G401.6 (cell line): ENCODE data around the gene SERTAD1.
"Not testable (repeated sequence)": the region's sequence is repeated elsewhere in the genome, so short reads cannot be mapped to it uniquely, and the experiment has no call there.

ENCODE experiments used
- FAIRE-seq: peaks from 2 replicates; lab custom pipeline; 2012; peaks lifted over from hg19 to GRCh38; lab: Jason Lieb, UNC

SERTAD1 gene, protein sequence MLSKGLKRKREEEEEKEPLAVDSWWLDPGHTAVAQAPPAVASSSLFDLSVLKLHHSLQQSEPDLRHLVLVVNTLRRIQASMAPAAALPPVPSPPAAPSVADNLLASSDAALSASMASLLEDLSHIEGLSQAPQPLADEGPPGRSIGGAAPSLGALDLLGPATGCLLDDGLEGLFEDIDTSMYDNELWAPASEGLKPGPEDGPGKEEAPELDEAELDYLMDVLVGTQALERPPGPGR

DNA sequence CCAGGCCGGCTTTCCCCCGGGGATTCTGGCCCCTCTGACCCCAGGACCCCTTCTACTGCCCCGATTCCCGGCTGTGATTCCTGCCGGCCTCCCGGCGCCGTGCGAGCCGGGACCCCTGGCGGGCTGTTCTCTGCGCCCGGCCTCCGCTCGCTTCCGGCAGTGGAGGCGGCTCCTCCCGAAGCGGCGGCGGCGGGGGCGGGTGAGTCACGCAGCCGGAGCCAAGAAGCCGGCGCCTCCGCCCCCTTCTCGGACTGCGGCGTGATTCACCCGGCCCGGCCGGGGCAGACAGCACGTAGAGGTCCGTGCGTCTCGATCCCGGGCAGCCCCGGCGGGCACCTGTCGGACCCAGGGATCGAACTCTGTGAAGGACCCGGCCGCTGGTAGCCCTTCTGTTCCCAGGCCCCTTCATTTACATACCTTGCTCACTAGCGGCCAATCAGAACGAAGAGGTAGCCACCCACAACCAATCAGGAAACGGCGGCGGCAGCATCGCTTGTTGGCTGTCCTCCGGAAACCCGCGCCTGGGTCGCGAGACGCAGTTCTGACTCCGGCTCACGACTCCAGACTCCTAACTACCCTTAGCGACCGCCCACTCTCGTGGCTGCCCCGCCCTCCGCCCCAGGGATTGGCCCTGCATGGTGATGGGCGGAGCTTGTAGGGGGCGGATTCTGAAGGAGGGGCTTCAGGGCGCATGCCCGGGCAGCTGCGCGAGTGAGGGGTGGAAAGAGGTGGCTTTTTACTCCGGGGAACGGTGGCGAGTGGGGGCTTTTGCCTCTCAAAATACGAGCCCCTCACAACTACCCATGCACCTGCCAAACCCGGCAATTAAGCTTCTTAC, at the start of gene SERTAD1:
Gene SERTAD1 (minus strand): TSS at position 543 of the 838 bp plus-strand sequence. CDS start 2,446 bp downstream, outside the sequence.
- FAIRE-seq: peak; percentile 99

DNA sequence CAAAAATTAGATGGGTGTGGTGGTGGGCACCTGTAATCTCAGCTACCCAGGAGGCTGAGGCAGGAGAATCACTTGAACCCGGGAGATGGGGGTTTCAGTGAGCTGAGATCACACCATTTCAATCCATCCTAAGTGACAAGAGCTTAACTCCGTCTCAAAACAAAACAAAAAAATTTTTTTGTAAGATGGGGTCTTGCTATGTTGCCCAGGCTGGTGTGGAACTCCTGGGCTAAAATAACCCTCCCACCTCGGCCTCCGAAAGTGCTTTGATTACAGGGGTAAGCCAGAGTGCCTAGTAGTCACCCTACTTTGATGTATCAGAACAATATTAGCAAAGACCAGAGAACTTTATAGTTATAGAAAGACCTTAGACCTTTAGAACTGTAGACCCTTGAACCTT, 48.9 kb upstream of the SERTAD1 start:
- FAIRE-seq: no peak

DNA sequence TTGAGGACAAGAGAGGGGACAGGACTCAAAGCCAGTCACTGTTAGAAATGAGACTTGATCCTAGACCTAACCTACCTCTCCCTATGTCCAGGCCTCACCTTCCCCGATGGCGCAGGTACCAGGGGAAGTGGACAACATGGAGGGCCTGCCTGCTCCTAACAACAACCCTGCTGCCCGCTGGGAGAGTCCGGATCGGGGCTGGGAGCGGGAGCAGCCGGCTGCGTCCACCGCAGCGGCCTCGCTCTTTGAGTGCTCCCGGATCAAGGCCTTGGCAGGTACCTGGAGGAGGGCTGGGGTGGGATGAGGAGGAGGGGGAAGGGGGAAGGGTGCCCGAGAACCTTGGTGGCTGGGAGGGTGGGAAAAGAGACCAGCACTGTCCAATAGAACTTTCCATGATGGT, 46.7 kb upstream of the SERTAD1 start:
- FAIRE-seq: no peak

DNA sequence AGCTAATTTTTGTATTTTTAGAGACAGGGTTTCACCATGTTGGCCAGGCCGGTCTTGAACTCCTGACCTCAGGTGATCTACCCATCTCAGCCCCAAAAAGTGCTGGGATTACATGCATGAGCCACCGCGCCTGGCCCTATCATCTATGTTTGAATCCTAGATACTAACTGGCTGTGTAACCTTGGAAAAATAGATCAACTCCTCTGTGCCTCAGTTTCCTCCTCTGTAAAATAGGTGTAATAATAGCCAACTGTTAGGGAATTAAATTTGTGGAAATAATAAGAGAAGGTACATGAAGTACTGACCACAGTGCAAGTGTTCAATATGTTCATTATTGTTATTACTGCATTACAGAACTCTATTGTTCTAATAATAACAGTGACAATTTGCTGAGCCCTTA, 45.3 kb upstream of the SERTAD1 start:
- FAIRE-seq: no peak

DNA sequence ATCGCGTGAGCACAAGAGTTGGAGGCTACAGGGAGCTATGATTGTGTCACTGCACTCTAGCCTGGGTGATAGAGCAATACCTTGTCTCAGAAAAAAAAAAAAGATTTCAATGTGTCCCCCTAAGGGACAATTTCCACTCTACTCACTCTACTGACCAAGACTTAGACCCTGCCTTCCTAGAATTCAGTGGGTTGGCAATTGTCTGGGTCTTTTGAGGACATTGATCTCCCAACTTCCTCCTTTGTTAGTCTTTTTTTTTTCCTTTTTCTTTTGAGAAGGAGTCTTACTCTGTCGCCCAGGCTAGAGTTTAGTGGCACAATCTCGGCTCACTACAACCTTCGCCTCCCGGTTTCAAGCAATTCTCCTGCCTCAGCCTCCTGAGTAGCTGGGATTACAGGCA, 43.2 kb upstream of the SERTAD1 start:
- no peak for FAIRE-seq

DNA sequence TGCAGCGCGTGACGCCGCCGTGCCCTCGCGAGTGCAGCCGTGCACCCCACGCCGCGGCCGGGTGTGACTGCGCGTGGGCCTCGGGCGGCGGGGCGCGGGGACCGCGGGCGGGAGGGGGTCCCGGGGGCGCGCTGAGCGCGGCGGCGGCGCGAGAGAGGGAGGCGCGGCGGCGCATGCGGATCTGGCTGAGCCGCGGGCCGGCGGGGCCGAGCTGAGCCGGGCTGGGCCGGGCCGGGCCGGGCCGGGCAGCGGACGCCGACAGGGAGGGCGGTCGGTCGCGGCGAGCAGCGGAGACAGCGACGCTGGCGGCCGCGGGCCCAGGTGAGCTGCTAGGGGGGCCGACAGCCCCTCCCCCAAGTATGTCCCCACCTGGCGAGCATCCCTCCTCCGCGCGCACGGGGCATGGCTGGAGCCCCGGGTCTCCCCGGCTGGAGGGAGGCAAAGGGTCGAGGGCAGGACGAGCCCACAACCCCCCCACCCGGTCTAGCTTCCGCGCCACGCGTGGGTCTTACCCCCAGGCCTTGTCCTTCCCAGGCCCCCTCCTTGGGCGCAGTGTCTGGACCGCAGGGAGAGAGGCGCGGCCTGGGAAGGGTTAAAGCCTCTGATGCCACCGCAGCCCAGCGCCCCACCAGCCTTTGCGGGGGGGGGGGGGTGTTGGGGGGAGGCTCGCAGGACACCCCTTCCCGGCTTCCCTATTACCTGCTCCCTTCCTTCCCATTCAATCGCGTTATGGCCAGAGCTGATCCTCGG, 41.4 kb upstream of the SERTAD1 start, which contains the start of gene SPTBN4:
Gene SPTBN4 (plus strand): TSS at position 17 of the 750 bp plus-strand sequence. CDS start 5,621 bp downstream, outside the sequence.
- no peak for FAIRE-seq

DNA sequence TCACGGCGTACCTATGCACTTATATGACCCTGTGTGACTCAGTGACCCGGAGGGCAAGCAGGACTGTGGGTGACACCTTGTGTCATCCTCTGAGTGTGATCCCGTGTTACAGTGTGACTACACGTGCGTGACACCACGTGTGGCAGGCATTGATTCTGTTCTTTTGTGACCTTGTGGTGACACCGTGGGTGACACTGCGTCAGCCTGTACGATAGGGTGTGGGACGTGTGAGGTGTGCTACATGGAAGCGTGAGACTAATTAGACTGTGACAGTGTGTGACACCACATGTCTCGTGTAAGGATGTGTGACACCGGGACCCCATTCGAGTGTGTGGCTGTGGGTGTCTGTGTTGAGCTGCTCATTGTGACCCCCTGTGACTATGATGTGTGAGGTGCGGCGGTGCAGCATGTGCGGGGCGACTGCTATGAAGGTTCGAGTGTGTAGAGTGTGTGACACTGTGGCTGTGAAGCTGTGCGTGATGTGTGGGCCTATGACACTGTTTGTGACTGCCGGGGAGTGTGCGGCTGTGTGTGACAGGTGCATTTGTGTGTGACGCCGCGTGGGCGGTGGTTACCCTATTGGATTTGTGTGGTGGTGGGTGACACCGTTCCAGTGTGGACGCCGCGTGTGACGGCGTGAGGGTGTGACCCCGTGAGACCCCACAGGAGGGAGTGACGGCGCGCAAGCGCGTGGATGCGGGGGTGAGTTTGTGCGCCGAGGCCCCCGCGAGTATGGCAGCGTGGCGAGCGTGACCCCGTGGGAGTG, 40.6 kb upstream of the SERTAD1 start:
- FAIRE-seq: no peak

DNA sequence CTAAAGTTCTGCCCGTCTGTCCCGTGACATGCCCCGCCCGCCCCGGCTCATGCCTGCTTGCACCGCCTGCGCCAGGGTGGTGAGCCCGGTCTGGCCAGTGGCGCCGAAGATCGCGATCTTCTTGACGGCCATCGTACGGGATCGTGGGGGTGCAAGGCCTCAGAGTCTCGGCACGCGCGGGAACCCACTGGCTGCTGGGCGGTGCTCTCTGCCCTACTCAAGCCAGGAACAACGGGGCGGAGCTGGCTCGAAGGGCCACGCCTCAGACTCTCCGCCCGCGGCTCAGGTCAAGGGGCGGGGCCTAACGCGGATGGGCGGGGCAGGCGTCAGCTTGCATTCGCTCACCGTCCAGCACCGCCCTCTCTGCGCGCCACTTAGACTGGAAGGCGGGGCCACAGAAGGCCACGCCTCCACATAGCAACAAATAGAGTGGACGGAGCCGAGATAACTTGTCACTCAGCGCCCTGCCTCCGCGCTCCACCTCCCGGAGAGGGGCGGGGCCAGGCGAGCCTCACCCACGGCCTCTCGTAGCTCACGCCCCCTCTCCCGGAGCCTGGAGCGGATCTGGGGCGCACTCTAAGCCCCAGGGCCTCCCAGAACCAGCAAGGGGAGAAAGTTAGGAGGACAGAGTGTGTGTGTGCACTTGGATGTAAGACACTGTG, 39.9 kb upstream of the SERTAD1 start, which contains the start of gene BLVRB:
Gene BLVRB (minus strand): TSS at position 189 of the 662 bp plus-strand sequence. CDS start 57 bp downstream, at position 132.
- FAIRE-seq: peak; percentile 98

DNA sequence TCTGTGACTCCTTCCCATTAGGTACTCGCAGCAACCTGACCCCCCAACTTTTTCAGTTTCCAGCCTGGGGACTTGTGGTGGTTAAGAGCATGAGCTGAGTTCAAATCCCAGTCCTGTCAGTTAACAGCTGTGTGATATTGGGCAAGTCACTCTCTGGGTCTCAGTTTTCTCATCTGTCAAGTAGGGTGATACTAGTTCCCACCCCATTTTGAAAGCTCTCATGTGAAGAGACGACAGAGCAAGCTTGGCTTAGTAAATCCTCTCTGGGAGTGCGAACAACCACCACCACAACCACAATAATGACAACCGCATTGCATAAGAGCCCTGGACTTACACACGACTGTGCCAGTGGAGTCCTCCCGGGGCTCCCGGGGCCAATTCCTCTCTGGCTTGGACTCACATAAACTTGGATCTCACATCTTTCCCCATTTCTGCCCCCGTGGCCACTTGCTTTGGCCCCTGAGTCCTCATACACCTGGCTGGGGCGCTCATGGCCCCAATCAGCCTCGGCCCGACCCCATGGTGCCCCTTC, 39.3 kb upstream of the SERTAD1 start:
- no peak for FAIRE-seq

DNA sequence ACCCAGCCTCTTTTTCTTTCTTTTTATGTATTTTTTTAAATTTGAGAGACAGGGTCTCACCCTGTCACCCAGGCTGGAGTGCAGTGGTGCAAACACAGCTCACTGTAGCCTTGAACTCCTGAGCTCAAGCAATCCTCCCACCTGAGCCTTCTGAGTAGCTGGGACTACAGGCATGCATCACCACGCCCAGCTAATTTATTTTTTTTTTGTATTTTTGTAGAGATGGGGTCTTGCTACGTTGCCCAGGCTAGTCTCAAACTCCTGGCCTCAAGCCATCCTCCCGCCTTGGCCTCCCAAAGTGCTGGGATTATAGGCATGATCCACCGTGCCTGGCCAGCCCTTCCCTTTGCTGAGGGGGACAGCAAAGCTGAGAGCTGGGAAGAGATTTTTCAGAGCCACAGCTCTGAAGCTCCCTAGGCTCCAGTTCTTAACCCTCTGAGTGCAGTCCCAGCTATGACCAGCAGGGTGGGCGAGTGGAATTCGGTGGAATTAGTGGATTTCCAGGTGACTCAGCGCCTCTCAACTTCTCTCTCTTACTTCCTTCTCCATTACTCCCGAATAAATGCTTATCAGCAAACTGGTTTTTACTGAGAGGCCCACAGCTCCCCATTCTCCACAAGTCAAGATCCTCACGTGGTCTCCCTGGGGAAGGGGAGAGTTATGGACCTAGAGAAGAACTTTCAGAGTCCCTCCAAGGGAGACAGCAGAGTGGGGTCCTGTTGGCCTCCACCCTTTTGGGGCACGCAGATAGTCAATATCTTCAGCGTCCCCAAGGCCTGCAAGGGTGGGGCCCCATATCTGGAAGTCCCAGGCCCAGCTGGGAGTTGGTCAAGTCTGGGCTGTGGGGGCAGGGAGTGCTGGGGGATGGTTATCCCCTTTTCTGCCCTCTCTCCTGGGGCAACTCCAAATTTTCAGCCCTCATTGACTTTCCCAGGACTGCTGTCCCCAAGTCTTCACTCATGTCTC, 38.5 kb upstream of the SERTAD1 start:
- peak; percentile 75 for FAIRE-seq

DNA sequence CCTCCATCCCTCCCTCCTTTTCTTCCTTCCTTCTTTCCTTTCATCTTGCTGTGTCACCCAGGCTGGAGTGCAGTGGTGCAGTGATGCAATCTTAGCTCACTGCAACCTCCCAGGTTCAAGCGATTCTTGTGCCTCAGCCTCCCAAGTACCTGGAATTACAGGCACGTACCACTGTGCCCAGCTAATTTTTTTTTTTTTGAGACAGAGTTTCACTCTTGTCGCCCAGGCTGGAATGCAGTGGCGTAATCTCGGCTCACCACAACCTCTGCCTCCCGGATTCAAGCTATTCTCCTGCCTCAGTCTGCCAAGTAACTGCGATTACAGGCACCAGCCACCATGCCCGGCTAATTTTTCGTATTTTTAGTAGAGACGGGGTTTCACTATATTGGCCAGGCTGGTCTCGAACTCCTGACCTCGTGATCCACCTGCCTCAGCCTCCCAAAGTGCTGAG, 37.8 kb upstream of the SERTAD1 start:
- not testable (repeated sequence) for FAIRE-seq

DNA sequence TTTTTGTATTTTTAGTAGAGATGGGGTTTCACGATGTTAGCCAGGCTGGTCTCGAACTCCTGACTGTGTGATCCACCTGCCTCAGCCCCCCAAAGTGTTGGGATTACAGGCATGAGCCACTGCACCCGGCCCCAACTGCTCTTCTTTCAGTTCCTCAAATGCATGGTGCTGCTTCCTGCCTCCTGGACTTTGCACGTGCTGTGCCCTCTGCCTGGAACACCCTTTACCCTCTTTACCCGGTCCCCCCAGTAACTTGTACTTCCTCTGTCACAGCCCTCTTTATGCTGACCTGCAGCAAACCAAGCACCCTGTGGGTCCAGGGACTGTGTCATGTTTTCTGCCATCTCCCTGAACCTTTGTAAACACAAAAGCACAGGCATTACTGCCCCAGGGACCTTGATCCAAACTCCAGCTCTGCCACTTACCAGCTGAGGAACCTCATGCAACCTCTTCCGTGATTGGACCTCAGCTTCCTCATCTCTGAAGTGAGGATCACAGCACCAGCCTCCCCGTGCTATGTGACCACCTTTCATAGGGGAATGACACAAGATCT, 36.0 kb upstream of the SERTAD1 start:
- no peak for FAIRE-seq

DNA sequence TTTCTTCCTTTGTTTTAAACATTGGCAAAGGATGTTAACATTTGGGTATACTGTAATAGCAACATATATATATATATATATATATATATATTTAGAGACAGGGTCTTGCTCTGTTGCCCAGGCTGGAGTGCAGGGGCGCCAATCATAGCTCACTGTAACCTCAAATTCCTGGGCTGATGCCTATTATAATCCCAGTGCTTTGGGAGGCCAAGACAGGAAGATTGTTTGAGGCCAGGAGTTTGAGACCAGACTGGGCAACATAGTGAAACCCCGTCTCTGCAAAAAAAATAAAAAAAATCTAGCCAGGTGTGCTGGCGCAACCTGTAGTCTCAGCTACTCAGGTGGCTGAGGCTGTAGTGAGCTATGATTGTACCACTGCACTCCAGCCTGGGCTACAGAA, 34.4 kb upstream of the SERTAD1 start:
- FAIRE-seq: no peak

DNA sequence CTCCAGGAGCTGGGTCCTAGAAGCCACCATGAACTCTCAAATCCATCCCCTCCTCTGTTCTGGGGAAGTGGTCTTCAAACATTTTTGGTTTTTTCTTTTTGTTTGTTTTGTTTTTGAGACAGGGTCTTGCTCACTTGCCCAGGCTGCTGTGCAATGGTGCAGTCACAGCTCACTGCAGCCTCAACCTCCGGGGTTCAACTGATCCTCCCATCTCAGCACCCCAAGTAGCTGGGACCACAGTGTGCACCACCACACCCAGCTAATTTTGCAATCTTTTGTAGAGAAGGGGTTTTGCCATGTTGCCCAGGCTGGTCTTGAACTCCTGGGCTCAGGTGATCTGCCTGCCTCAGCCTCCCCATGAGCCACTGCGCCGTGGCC, 32.8 kb upstream of the SERTAD1 start:
- FAIRE-seq: no peak

DNA sequence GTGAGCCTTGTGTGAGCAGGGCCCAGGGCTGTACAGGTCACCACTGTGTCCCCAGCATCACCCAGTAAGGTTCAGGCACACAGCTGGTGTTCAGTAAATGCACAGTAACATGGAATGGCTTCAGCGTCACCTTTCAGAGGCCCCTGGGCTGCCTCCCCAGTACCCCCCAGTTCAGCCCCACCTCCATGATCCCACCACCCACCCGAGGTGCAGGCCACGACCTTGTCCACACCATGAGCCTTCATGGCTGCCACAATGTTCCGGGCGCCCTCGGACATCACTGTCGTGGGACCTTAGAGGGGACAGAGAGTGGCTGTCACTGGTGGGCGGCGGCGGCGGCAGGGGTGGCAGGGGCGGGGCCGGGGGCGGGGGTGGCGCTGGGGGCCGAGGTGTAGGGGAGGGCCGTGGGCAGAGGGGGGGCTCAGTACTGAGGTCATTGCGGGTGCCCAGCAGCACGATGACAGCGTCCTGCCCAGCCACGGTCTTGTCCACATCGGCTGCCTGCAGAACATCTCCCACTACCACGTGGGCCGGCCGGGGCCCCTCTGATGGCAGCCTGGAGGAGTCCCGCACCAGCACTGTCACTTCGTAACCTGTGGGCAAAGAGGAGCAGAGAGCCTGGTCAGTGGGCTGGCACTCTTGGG, 32.3 kb upstream of the SERTAD1 start:
- no peak for FAIRE-seq

DNA sequence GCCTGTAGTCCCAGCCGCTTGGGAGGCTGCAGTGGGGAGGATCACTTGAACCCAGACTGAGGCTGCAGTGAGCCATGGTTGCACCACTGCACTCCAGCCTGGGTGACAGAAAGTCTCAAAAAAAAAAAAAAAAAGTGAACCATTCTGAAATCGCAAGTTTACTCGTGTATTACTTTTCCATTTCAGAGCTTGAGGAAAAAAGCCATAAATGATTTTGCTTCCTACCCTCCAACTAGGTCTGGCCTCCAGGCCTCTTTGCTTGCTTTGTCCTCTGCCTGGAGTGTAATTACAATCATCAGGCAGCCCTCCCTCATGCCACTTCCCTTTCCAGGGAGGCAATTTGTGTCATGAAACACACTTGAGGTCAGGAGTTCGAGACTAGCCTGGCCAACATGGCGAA, 31.3 kb upstream of the SERTAD1 start:
- FAIRE-seq: no peak

DNA sequence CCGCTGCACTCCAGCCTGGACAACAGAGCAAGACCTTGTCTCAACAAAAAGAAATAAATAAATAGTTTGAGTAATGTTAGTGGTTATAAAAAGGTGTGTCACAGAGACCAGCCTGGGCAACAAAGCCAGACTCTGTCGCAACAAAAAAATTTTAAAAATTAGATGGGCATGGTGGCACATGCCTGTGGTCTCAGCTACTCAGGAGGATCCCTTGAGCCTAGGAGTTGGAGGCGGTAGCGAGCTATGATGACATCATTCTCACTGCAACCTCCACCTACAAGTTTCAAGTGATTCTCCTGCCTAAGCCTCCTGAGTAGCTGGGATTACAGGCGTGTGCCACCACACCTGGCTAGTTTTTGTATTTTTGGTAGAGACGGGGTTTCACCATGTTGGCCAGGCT, 28.2 kb upstream of the SERTAD1 start:
- not testable (repeated sequence) for FAIRE-seq

DNA sequence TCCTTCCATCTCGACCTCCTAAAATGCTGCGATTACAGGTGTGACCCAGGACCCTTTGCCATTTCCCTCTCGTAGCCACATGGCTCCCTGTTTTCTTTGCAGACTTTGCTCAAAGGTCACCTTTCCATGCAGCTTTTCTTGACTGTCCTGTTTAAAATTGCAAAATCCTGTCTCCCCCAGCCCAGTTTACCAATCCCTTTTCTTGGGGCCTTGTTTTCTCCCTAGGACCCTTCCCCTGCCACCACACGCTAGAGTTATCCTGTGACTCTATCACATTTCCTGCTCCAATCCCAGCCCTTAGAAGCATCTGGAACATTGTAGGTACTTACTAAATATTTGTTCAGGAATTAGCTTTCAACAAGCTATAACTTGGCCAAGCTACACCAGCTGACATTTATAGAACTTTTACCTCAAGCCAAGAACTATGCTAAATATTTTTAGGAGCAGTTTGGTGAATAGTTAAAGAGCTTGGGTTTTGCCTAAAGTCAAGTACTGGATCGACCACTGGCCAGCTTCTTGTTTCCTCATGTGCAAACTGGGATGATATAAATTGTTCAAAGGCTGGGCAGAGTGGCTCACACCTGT, 27.5 kb upstream of the SERTAD1 start:
- FAIRE-seq: no peak

DNA sequence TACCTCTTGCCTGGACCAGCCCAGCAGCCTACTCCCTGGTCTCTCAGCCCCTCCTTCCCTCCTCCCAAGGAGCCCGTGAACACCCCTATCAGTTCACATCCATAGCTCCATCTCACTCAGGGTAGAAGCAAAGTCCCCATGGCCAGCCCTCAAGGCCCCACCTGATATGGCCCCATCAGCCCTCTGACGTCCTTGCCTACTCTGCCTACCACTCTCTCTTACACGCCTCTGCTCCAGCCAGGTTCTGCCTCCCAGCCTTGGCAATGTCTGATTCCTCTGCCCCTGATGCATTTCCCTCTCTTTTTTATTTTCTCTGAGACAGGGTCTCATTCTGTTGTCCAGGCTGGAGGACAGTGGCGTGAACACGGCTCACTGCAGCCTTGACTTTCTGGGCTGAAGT, 26.2 kb upstream of the SERTAD1 start:
- no peak for FAIRE-seq
